ENCODE results near the gene PRKCH. TPM values are rescaled to one million over a fixed set of nuclear protein-coding genes. Genes with fewer than 3 reads are reported as not detected.

The PRKCH gene
- total RNA-seq, 1 experiment from 2014 or later: 2.7 TPM

DNA sequence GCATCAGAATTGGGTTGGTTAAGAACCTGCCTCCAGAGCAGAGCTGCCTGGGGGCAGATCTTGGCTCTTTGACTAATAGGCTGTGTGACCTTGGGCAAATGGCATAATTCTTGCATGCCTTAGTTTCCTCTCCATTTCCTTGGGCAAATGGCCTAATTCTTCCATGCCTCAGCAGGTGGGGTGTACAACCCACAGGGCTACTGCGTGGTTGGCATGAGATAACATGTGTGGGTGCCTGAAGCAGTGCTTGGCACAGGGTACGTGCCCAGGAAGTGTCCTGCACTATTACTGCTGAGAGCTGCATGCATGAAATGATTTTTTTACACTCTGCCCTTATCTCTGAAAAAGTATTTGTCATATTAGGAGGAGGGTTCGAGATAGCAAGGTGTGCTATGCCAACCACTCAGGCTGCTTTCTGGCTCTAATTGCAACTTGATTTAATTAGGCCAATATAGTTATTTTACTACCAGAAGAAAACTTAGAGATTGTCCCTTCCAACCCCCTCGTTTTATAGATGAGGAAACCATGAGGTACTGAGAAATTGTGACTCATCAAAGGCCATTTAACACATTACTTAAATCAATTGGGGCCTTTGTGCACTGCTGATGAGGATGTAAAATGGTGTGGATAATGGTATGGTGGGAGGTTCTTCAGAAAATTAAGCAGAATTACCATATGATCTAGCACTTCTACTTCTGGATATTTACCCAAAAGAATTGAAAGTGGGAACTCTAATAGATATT lies 212.3 kb downstream of the PRKCH start:
- intact Hi-C loops (cut with micrococcal nuclease; ENCODE audit: unreplicated experiment): no loop called here
- TF ChIP-seq TCF7L2 (IDR thresholded peaks at IDR 0.05; ENCODE audit: low read depth, low read length): no peak
- TF ChIP-seq, protein P1, sequence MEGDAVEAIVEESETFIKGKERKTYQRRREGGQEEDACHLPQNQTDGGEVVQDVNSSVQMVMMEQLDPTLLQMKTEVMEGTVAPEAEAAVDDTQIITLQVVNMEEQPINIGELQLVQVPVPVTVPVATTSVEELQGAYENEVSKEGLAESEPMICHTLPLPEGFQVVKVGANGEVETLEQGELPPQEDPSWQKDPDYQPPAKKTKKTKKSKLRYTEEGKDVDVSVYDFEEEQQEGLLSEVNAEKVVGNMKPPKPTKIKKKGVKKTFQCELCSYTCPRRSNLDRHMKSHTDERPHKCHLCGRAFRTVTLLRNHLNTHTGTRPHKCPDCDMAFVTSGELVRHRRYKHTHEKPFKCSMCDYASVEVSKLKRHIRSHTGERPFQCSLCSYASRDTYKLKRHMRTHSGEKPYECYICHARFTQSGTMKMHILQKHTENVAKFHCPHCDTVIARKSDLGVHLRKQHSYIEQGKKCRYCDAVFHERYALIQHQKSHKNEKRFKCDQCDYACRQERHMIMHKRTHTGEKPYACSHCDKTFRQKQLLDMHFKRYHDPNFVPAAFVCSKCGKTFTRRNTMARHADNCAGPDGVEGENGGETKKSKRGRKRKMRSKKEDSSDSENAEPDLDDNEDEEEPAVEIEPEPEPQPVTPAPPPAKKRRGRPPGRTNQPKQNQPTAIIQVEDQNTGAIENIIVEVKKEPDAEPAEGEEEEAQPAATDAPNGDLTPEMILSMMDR (IDR thresholded peaks at IDR 0.05): no peak
- no peak for TF ChIP-seq POLR2AphosphoS5 (IDR thresholded peaks at IDR 0.05; ENCODE audit: low read depth, low read length)
- TF ChIP-seq, protein P2, sequence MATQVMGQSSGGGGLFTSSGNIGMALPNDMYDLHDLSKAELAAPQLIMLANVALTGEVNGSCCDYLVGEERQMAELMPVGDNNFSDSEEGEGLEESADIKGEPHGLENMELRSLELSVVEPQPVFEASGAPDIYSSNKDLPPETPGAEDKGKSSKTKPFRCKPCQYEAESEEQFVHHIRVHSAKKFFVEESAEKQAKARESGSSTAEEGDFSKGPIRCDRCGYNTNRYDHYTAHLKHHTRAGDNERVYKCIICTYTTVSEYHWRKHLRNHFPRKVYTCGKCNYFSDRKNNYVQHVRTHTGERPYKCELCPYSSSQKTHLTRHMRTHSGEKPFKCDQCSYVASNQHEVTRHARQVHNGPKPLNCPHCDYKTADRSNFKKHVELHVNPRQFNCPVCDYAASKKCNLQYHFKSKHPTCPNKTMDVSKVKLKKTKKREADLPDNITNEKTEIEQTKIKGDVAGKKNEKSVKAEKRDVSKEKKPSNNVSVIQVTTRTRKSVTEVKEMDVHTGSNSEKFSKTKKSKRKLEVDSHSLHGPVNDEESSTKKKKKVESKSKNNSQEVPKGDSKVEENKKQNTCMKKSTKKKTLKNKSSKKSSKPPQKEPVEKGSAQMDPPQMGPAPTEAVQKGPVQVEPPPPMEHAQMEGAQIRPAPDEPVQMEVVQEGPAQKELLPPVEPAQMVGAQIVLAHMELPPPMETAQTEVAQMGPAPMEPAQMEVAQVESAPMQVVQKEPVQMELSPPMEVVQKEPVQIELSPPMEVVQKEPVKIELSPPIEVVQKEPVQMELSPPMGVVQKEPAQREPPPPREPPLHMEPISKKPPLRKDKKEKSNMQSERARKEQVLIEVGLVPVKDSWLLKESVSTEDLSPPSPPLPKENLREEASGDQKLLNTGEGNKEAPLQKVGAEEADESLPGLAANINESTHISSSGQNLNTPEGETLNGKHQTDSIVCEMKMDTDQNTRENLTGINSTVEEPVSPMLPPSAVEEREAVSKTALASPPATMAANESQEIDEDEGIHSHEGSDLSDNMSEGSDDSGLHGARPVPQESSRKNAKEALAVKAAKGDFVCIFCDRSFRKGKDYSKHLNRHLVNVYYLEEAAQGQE (IDR thresholded peaks at IDR 0.05; ENCODE audit: insufficient read depth in 1 of 2, low read depth in 2 of 2, low read length in 1 of 2): no peak
- TF ChIP-seq SIN3A (IDR thresholded peaks at IDR 0.05; ENCODE audit: borderline replicate concordance, insufficient read depth, low read depth, low read length): no peak
- ChIA-PET CTCF (no interaction called here), POLR2A (no interaction called here)
- no TSS peak for BruUV-seq (replicated peaks)
- DNase-seq (ENCODE audit: low read depth, low spot score): no peak
- no peaks in the 10 kb centered on the region for H3K9me3 ChIP-seq (ENCODE audit: control insufficient read depth, insufficient read depth, low read depth, low read length)
- no peak overlapping the region for H3K4me3 ChIP-seq (ENCODE audit: low read depth in 2 of 2, low read length in 2 of 2)
- peaks cover 4% of the 10 kb centered on the region; the same call in 1 of the 2 replicates for H3K4me1 ChIP-seq (ENCODE audit: control insufficient read depth, insufficient read depth, low read length)
- no peak overlapping the region for H3K27ac ChIP-seq (ENCODE audit: low read length)
- no peaks in the 10 kb centered on the region for H3K36me3 ChIP-seq (ENCODE audit: control insufficient read depth, insufficient read depth, low read length)
- no peaks in the 10 kb centered on the region; the same call in 1 of the 2 replicates for H3K27me3 ChIP-seq (ENCODE audit: control insufficient read depth, insufficient read depth, low read length)
- in situ Hi-C loops (cut with HindIII; ENCODE audit: low pct_unique_long_range_greater_than_20kb, low sequenced_read_pairs): no loop called here
- no peak for ATAC-seq

DNA sequence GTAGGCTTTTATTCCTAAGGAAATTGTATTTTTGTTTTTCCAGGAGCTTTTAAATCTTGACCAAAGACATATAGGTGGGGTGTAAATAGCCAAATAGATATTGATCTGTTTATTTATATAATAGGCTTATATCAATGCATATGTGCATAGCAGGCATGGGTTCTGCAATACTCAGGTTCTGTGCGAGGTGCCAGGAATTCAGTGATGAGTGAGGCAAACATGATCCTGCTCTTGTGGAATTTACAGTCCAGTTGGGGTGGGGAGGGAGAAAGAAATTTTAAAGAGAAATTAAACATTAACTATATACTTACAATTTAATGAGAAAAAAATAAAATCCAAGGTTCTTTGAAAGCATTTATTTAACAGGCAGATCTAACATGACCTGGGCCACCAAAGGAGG lies 213.7 kb downstream of the PRKCH start:
- ATAC-seq (no peak), DNase-seq (ENCODE audit: low read depth, low spot score) (no peak)
- Histone ChIP-seq H3K27me3 (ENCODE audit: control insufficient read depth, insufficient read depth, low read length) (no peaks in the 10 kb centered on the region; the same call in 1 of the 2 replicates), H3K27ac (ENCODE audit: low read length) (no peak overlapping the region), H3K36me3 (ENCODE audit: control insufficient read depth, insufficient read depth, low read length) (no peaks in the 10 kb centered on the region), H3K4me3 (ENCODE audit: low read depth in 2 of 2, low read length in 2 of 2) (no peak overlapping the region), H3K4me1 (ENCODE audit: control insufficient read depth, insufficient read depth, low read length) (peaks cover 4% of the 10 kb centered on the region; the same call in 1 of the 2 replicates), H3K9me3 (ENCODE audit: control insufficient read depth, insufficient read depth, low read depth, low read length) (no peaks in the 10 kb centered on the region)
- POLR2A ChIA-PET: no interaction called here
- TF ChIP-seq SIN3A (IDR thresholded peaks at IDR 0.05; ENCODE audit: borderline replicate concordance, insufficient read depth, low read depth, low read length) (no peak), POLR2AphosphoS5 (IDR thresholded peaks at IDR 0.05; ENCODE audit: low read depth, low read length) (no peak), TCF7L2 (IDR thresholded peaks at IDR 0.05; ENCODE audit: low read depth, low read length) (no peak)
- TF ChIP-seq, protein P1 (IDR thresholded peaks at IDR 0.05): no peak
- TF ChIP-seq, protein P2 (IDR thresholded peaks at IDR 0.05; ENCODE audit: insufficient read depth in 1 of 2, low read depth in 2 of 2, low read length in 1 of 2): no peak
- CTCF ChIA-PET: no interaction called here
- intact Hi-C loops (cut with micrococcal nuclease; ENCODE audit: unreplicated experiment): no loop called here
- BruUV-seq (replicated peaks): no TSS peak
- in situ Hi-C loops (cut with HindIII; ENCODE audit: low pct_unique_long_range_greater_than_20kb, low sequenced_read_pairs): no loop called here

Data from Panc1 (cell line).